Measurements from ENCODE around the gene PTGIR. TPM values are rescaled to one million over a fixed set of nuclear protein-coding genes. Genes with fewer than 3 reads are reported as not detected.
A peak's percentile ranks its signal among the peaks of the same experiment; 100 is the strongest.

The PTGIR gene
- total and polyA plus RNA-seq, 2 experiments from 2014 or later: 3.2 to 4.8 TPM

DNA sequence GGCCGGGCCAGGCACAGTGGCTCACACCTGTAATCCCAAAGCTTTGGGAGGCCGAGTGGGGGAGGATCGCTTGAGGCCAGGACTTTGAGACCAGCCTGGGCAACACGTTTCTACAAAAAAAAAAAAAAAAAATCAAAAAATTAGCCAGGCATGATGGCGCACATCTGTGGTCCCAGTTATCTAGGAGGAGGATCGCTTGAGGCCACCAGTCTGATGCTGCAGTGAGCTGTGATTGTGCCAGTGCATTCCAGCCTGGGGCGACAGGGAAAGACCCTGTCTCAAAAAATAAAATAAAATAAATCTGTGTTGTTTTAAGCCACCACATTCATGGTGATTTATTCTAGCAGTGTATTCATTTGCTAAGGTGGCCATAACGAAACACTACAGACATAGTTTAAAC lies 40.2 kb upstream of the PTGIR start:
- H3K27ac ChIP-seq: no peak overlapping the region
- H3K27me3 ChIP-seq: peaks cover 3% of the 10 kb centered on the region
- no peaks in the 10 kb centered on the region for H3K9me3 ChIP-seq (ENCODE audit: low read depth)
- no peak overlapping the region for H3K4me3 ChIP-seq
- H4K20me1 ChIP-seq (ENCODE audit: insufficient read depth, poor library complexity, severe bottlenecking): no peaks in the 10 kb centered on the region
- H3K79me2 ChIP-seq: peaks cover 4% of the 10 kb centered on the region
- TF ChIP-seq, protein P1, sequence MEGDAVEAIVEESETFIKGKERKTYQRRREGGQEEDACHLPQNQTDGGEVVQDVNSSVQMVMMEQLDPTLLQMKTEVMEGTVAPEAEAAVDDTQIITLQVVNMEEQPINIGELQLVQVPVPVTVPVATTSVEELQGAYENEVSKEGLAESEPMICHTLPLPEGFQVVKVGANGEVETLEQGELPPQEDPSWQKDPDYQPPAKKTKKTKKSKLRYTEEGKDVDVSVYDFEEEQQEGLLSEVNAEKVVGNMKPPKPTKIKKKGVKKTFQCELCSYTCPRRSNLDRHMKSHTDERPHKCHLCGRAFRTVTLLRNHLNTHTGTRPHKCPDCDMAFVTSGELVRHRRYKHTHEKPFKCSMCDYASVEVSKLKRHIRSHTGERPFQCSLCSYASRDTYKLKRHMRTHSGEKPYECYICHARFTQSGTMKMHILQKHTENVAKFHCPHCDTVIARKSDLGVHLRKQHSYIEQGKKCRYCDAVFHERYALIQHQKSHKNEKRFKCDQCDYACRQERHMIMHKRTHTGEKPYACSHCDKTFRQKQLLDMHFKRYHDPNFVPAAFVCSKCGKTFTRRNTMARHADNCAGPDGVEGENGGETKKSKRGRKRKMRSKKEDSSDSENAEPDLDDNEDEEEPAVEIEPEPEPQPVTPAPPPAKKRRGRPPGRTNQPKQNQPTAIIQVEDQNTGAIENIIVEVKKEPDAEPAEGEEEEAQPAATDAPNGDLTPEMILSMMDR (IDR thresholded peaks at IDR 0.05; ENCODE audit: poor library complexity): no peak
- TF ChIP-seq EZH2phosphoT487 (IDR thresholded peaks at IDR 0.05; ENCODE audit: low read depth, severe bottlenecking, unreplicated experiment) (no peak), EZH2 (IDR thresholded peaks at IDR 0.05; ENCODE audit: borderline replicate concordance) (no peak)
- no peaks in the 10 kb centered on the region for H3K36me3 ChIP-seq (replicated peaks; ENCODE audit: insufficient read depth, low read depth)
- H2AFZ ChIP-seq: no peak overlapping the region
- H3K4me2 ChIP-seq: no peak overlapping the region
- H3K4me1 ChIP-seq (ENCODE audit: insufficient read depth): no peaks in the 10 kb centered on the region
- H3K9me2 ChIP-seq (replicated peaks; ENCODE audit: insufficient read depth): no peaks in the 10 kb centered on the region
- WGBS (ENCODE audit: low lambda C conversion rate, missing lambda C conversion rate): 93% methylated on average over 8 of the region's 8 CpGs
- DNase-seq (ENCODE audit: low spot score): no peak

DNA sequence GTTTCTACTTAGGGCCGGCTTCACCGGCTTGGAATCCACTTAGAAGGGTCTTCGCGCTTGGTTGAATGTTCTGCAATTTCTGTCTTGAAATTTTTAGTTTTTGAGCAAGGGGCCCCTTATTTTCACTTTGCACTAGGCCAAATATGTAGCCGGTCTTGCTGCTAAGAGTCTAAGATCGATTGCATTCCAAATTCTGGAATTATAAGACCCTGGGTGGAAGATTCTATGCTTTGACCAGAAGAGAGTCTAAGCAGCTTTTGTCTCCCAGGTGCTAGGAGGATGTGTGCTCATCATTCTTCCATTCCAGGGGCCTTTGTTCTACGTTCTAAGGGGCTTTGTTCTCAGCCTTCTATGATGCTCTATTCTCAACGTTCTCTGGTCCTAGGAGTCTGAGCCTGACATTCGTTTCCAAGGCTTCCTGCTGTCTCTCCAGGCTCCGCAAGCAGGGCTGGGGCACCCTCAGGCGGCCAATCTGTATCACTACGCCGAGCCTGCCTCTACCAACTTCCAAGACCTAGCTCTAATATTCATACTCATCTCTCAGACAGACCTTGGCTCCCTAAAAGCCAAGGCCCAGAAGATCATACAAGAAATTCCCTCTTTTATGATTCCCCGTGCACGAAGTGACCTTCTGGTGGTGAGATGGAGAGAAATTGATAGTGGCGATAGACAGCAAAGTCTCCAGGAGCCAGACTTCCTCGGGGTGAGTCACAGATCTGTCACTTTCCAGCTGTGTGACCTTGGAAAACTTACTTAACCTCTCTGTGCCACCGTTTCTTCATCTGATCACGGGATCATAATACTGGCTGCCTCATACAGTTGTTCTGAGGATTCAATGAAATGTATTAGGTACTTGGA lies 37.1 kb upstream of the PTGIR start:
- H3K4me2 ChIP-seq: peak overlapping the region; percentile 74
- TF ChIP-seq, protein P1 (IDR thresholded peaks at IDR 0.05; ENCODE audit: poor library complexity): peak; percentile 96
- no peak for TF ChIP-seq EZH2 (IDR thresholded peaks at IDR 0.05; ENCODE audit: borderline replicate concordance)
- H3K4me1 ChIP-seq (ENCODE audit: insufficient read depth): no peaks in the 10 kb centered on the region
- DNase-seq (ENCODE audit: low spot score): peak; percentile 95
- H3K4me3 ChIP-seq: peak overlapping the region; percentile 1
- H3K79me2 ChIP-seq: peaks cover 20% of the 10 kb centered on the region
- 16% methylated on average over 19 of the region's 19 CpGs for WGBS (ENCODE audit: low lambda C conversion rate, missing lambda C conversion rate)
- H3K27ac ChIP-seq: peak overlapping the region; percentile 76
- no peaks in the 10 kb centered on the region for H3K36me3 ChIP-seq (replicated peaks; ENCODE audit: insufficient read depth, low read depth)
- peaks cover 19% of the 10 kb centered on the region for H3K27me3 ChIP-seq
- no peaks in the 10 kb centered on the region for H3K9me3 ChIP-seq (ENCODE audit: low read depth)
- no peak overlapping the region for H2AFZ ChIP-seq
- H3K9me2 ChIP-seq (replicated peaks; ENCODE audit: insufficient read depth): no peaks in the 10 kb centered on the region
- no peaks in the 10 kb centered on the region for H4K20me1 ChIP-seq (ENCODE audit: insufficient read depth, poor library complexity, severe bottlenecking)

DNA sequence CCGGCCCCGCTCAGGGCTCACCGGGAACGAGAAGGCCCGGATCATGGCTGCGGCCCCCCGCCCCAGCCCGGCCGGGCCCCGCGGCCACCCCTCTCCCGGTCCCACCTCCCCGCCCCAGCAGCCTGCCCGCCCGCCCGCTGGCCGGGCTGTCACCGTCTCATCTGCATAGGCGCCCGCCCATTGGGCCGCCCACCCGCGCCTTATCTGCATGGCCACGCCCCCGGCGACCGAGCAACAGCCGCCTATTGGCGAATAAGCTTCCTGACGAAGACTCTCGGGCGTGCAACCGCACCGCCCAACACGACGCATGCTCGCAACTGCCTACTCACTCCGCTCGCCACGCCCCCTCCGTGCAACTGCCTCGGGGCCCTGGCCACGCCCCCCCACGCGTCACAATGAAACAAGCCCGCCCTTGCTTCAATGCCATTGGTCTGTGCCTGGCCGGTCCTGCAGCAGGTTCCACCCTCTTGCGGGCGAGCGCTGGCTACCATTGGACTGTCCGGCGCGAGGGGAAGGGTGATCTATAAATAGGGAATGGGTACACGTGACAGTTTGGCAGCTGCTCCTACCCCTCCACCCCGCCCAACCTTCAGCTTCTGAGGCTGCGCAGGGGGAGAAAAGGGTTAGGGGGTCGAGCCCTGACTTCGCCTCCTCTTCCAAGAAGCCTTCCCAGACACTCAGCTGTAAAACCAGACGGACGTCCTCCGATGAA lies 36.3 kb upstream of the PTGIR start, which contains the start of gene DACT3:
DACT3 (minus strand) TSS at position 163 of the 712 bp plus-strand sequence; CDS start at position 45, 118 bp downstream.
- 2% methylated on average over 38 of the region's 61 CpGs for WGBS (ENCODE audit: low lambda C conversion rate, missing lambda C conversion rate)
- peak within 1 kb of the TSS; percentile 6 for H2AFZ ChIP-seq

More for the DNA sequence above, 36.3 kb upstream of the PTGIR start, which contains the start of gene DACT3:
- TF ChIP-seq EZH2 (IDR thresholded peaks at IDR 0.05; ENCODE audit: borderline replicate concordance): no peak
- TF ChIP-seq, protein P1 (IDR thresholded peaks at IDR 0.05; ENCODE audit: poor library complexity): no peak
- TF ChIP-seq EZH2phosphoT487 (IDR thresholded peaks at IDR 0.05; ENCODE audit: low read depth, severe bottlenecking, unreplicated experiment): no peak
- Histone ChIP-seq H3K9me3 (ENCODE audit: low read depth) (no peaks in the 10 kb centered on the region), H3K4me2 (peak within 1 kb of the TSS; percentile 74), H3K79me2 (peaks cover 28% of the 10 kb centered on the region), H3K27me3 (peaks cover 19% of the 10 kb centered on the region), H3K27ac (peak within 1 kb of the TSS; percentile 95), H3K4me1 (ENCODE audit: insufficient read depth) (no peaks in the 10 kb centered on the region), H4K20me1 (ENCODE audit: insufficient read depth, poor library complexity, severe bottlenecking) (no peaks in the 10 kb centered on the region), H3K4me3 (peak within 1 kb of the TSS; percentile 19), H3K9me2 (replicated peaks; ENCODE audit: insufficient read depth) (no peaks in the 10 kb centered on the region), H3K36me3 (replicated peaks; ENCODE audit: insufficient read depth, low read depth) (no peaks in the 10 kb centered on the region)
- peak; percentile 100 for DNase-seq (ENCODE audit: low spot score)
